IMR-90 (cell line): ENCODE data around the gene RBPJ. TPM values are rescaled to one million over a fixed set of nuclear protein-coding genes. Genes with fewer than 3 reads are reported as not detected.

ENCODE experiments used
- ATAC-seq: fragments of 200-7000 bp; cut with Tn5 transposase; 2 replicates; pipeline ENCODE4 v1.9.1; 2020; ENCODE audit warnings: low read depth, mild to moderate bottlenecking, moderate library complexity
- BruUV-seq: library from RNA; stranded (reverse); fragments of 400-500 nt; replicated peaks from 2 replicates; lab custom pipeline; 2021; lab: Mats Ljungman, UMichigan
- CTCF ChIA-PET: fragments of 300-600 bp; formaldehyde crosslinking; extraction: SDS; loops from one replicate; lab custom pipeline; 2021; ENCODE audit warnings: antibody characterized with exemption; lab: Yijun Ruan, JAX
- POLR2A ChIA-PET: fragments of 300-600 bp; sonication (Branson Sonifier 250); formaldehyde crosslinking; loops from one replicate; lab custom pipeline; 2022; ENCODE audit warnings: antibody characterized with exemption; ENCODE audit not compliant: unreplicated experiment; lab: Charles Lee
- DNase-seq: peaks from one replicate; pipeline ENCODE4 v3.0.0; 2013
- H2AFZ ChIP-seq: replicated peaks from 2 replicates; pipeline ENCODE3; 2013; ENCODE audit warnings: low read length, mild to moderate bottlenecking; ENCODE audit not compliant: poor library complexity
- H2AK5ac ChIP-seq: 2 replicates; pipeline ENCODE4 v1.6.1; 2013; ENCODE audit warnings: low read depth, low read length, inconsistent platforms
- H2AK9ac ChIP-seq: replicated peaks from 2 replicates; pipeline ENCODE3; 2013; ENCODE audit warnings: mild to moderate bottlenecking, low read depth, low read length, moderate library complexity; ENCODE audit not compliant: poor library complexity
- H2BK120ac ChIP-seq: 2 replicates; pipeline ENCODE4 v1.6.1; 2013; ENCODE audit warnings: low read depth, low read length, inconsistent platforms
- H2BK15ac ChIP-seq: 3 replicates; pipeline ENCODE4 v1.6.1; 2013; ENCODE audit warnings: low read depth, low read length, inconsistent platforms
- H2BK20ac ChIP-seq: 2 replicates; pipeline ENCODE4 v1.6.1; 2013; ENCODE audit warnings: low read depth, mild to moderate bottlenecking, inconsistent platforms, low read length, moderate library complexity
- H2BK5ac ChIP-seq: 2 replicates; pipeline ENCODE4 v1.6.1; 2013; ENCODE audit warnings: mild to moderate bottlenecking, low read depth, low read length, inconsistent platforms; ENCODE audit not compliant: poor library complexity, severe bottlenecking
- H3K14ac ChIP-seq: replicated peaks from 2 replicates; pipeline ENCODE4 v1.6.1; 2013; ENCODE audit warnings: low read depth, low read length, inconsistent platforms
- H3K18ac ChIP-seq: 2 replicates; pipeline ENCODE4 v1.6.1; 2013; ENCODE audit warnings: low read depth, low read length, control low read depth
- H3K23ac ChIP-seq: 2 replicates; pipeline ENCODE4 v1.6.1; 2013; ENCODE audit warnings: low read depth, low read length, inconsistent platforms
- H3K27ac ChIP-seq: 2 replicates; pipeline ENCODE4 v1.5.1; 2013; ENCODE audit warnings: mild to moderate bottlenecking, control low read depth, low read length; ENCODE audit not compliant: insufficient read depth
- H3K27me3 ChIP-seq: 2 replicates; pipeline ENCODE4 v1.6.1; 2013; ENCODE audit warnings: low read length; ENCODE audit not compliant: control insufficient read depth, insufficient read depth
- H3K36me3 ChIP-seq: 2 replicates; pipeline ENCODE4 v1.6.1; 2013; ENCODE audit warnings: low read length, mixed read lengths; ENCODE audit not compliant: control insufficient read depth, insufficient read depth
- H3K4ac ChIP-seq: 2 replicates; pipeline ENCODE4 v1.6.1; 2013; ENCODE audit warnings: low read depth, low read length, inconsistent platforms
- H3K4me1 ChIP-seq: 2 replicates; pipeline ENCODE4 v1.6.1; 2013; ENCODE audit warnings: low read length, mixed read lengths; ENCODE audit not compliant: control insufficient read depth, insufficient read depth
- H3K4me2 ChIP-seq: 2 replicates; pipeline ENCODE4 v1.6.1; 2013; ENCODE audit warnings: low read depth, mild to moderate bottlenecking, control low read depth, low read length, moderate library complexity
- H3K4me3 ChIP-seq: 2 replicates; pipeline ENCODE4 v1.5.1; 2013; ENCODE audit warnings: low read depth, mild to moderate bottlenecking, control low read depth, low read length, moderate library complexity; ENCODE audit not compliant: insufficient read depth
- H3K56ac ChIP-seq: 2 replicates; pipeline ENCODE4 v1.6.1; 2013; ENCODE audit warnings: low read length, inconsistent platforms; ENCODE audit not compliant: insufficient read depth; ENCODE audit errors: extremely low read depth
- H3K79me1 ChIP-seq, 2 experiments: 2 replicates each; pipeline ENCODE4 v1.6.1; 2013; ENCODE audit warnings: low read length in 2 of 2, inconsistent platforms in 1 of 2, low read depth in 1 of 2
- H3K9ac ChIP-seq: 2 replicates; pipeline ENCODE4 v1.6.1; 2013; ENCODE audit warnings: low read depth, low read length, control low read depth
- H3K9me1 ChIP-seq: 2 replicates; pipeline ENCODE4 v1.6.1; 2013; ENCODE audit warnings: low read length, inconsistent platforms; ENCODE audit not compliant: insufficient read depth
- H3K9me3 ChIP-seq: 2 replicates; pipeline ENCODE4 v1.6.1; 2013; ENCODE audit warnings: low read length; ENCODE audit not compliant: control insufficient read depth, insufficient read depth
- H4K20me1 ChIP-seq: 2 replicates; pipeline ENCODE4 v1.6.1; 2013; ENCODE audit warnings: low read length, inconsistent platforms; ENCODE audit not compliant: insufficient read depth
- H4K5ac ChIP-seq: 2 replicates; pipeline ENCODE4 v1.6.1; 2013; ENCODE audit warnings: mild to moderate bottlenecking, low read depth, low read length, control low read depth
- H4K8ac ChIP-seq, 2 experiments: 2 replicates each; pipeline ENCODE4 v1.6.1; 2013; ENCODE audit warnings: low read depth in 2 of 2, low read length in 2 of 2, control low read depth in 1 of 2, inconsistent platforms in 1 of 2
- H4K91ac ChIP-seq: 2 replicates; pipeline ENCODE4 v1.6.1; 2013; ENCODE audit warnings: low read depth, low read length, inconsistent platforms; ENCODE audit not compliant: insufficient read depth
- BHLHE40 ChIP-seq: fragments of 150-350 bp; IDR thresholded peaks from 2 replicates; pipeline ENCODE4 v1.6.1; 2016; ENCODE audit warnings: mild to moderate bottlenecking, low read depth, low read length
- CEBPB ChIP-seq: IDR thresholded peaks from 2 replicates; pipeline ENCODE4 v1.6.1; 2012; ENCODE audit warnings: low read depth, low read length, improper control_type of control experiment
- ELK1 ChIP-seq: fragments of 150-350 bp; IDR thresholded peaks from 2 replicates; pipeline ENCODE4 v1.6.1; 2016; ENCODE audit warnings: low read depth, mild to moderate bottlenecking, low read length, moderate library complexity, borderline replicate concordance
- MXI1 ChIP-seq: IDR thresholded peaks from 2 replicates; pipeline ENCODE4 v1.6.1; 2012; ENCODE audit warnings: low read depth, mild to moderate bottlenecking, low read length, moderate library complexity, borderline replicate concordance
- NFE2L2 ChIP-seq: fragments of 150-350 bp; IDR thresholded peaks from 2 replicates; pipeline ENCODE4 v1.6.1; 2016; ENCODE audit warnings: low read depth, mild to moderate bottlenecking, low read length
- POLR2A ChIP-seq: IDR thresholded peaks from 2 replicates; pipeline ENCODE4 v1.6.1; 2012; ENCODE audit warnings: mild to moderate bottlenecking, low read depth, low read length
- RCOR1 ChIP-seq: IDR thresholded peaks from 2 replicates; pipeline ENCODE4 v1.6.1; 2012; ENCODE audit warnings: mild to moderate bottlenecking, low read length, improper control_type of control experiment; ENCODE audit not compliant: insufficient replicate concordance
- WGBS, 2 experiments: methylation state at CpG; one replicate each; pipeline versions ENCODE4 v1.1.5 to v1.1.7; 2013; ENCODE audit warnings: missing lambda C conversion rate in 2 of 2; ENCODE audit not compliant: insufficient read length in 1 of 2; ENCODE audit errors: extremely low coverage in 2 of 2; 5-methylcytosine and 5-hydroxymethylcytosine counted together
- dilution Hi-C: fragments of 300-500 bp; cut with HindIII; formaldehyde crosslinking; loops from one replicate; pipeline ENCODE4 v1.14.3; 2018; ENCODE audit warnings: low sequenced_read_pairs; ENCODE audit not compliant: unreplicated experiment
- in situ Hi-C: fragments of 300-500 bp; cut with MboI; formaldehyde crosslinking; loops from 3 replicates; pipeline ENCODE4 v1.14.3; 2019; ENCODE audit warnings: low sequenced_read_pairs, inconsistent platforms, mixed read lengths
- intact Hi-C: fragments of 100-400 bp; cut with micrococcal nuclease; formaldehyde crosslinking; loops from 2 replicates; pipeline ENCODE4 v1.10.0; 2022
- polyA plus RNA-seq, 3 experiments: library from polyadenylated mRNA; depleted of rRNA; stranded (reverse); fragments of >200 nt; gene quantifications; 2 replicates each; pipeline ENCODE4 v1.2.3, GENCODE V29; 2012; ENCODE audit warnings: low replicate concordance in 1 of 3
- total RNA-seq: library from RNA; depleted of rRNA; stranded (reverse); fragments of >200 nt; gene quantifications from 2 replicates; pipeline ENCODE4 v1.2.3, GENCODE V29; 2012

RBPJ gene
- total and polyA plus RNA-seq, 2 of the 4 experiments (the other 2 are of a cell fraction): 50.3 to 148 TPM

- dilution Hi-C loops: no loop called here
- POLR2A ChIA-PET: no interaction called here
- Histone ChIP-seq H3K14ac (no peak overlapping the region), H4K8ac (no peak overlapping the region), H4K91ac (no peak overlapping the region), H3K9ac (no peak overlapping the region), H3K36me3 (no peaks in the 10 kb centered on the region; the same call in 1 of the 2 replicates), H3K56ac (no peak overlapping the region), H4K20me1 (peaks cover 93% of the 10 kb centered on the region), H2BK15ac (no peak overlapping the region), H3K79me1 (peaks cover 22 to 82% of the 10 kb centered on the region in 2 experiments), H2AK5ac (0 out of 2 replicates have a peak overlapping the region, but pooled peaks have one; percentile 56), H3K4ac (no peak overlapping the region), H3K9me1 (peaks cover 15% of the 10 kb centered on the region), H2BK20ac (no peak overlapping the region), H3K27me3 (no peaks in the 10 kb centered on the region), H3K27ac (no peak overlapping the region), H3K18ac (no peak overlapping the region), H2BK5ac (no peak overlapping the region), H3K23ac (no peak overlapping the region), H2BK120ac (no peak overlapping the region), H3K4me2 (no peak overlapping the region), H2AFZ (no peak overlapping the region), H3K4me1 (peaks cover 10% of the 10 kb centered on the region), H2AK9ac (no peak overlapping the region), H4K5ac (no peak overlapping the region), H3K4me3 (no peak overlapping the region), H3K9me3 (no peaks in the 10 kb centered on the region)
- ATAC-seq (no peak), DNase-seq (no peak)
- no TSS peak for BruUV-seq
- CTCF ChIA-PET: no interaction called here
- in situ Hi-C loops: loop anchor here (25.0 kb wide), 2 partner anchors 525 to 675 kb away; partner anchors contain the start of gene STIM2
- intact Hi-C loops: no loop called here
- TF ChIP-seq NFE2L2: no peak
- TF ChIP-seq RCOR1: no peak
- no peak for TF ChIP-seq BHLHE40
- no peak for TF ChIP-seq MXI1
- no peak for TF ChIP-seq POLR2A
- TF ChIP-seq ELK1: no peak
- no peak for TF ChIP-seq CEBPB
- WGBS, 2 experiments: no CpG with 5 or more reads among the region's 2 CpGs
Measured at GRCh38 chr4:26337612-26338011, 16.8 kb downstream of the RBPJ start.
